ENCODE measurements around the gene COLEC12. TPM values are rescaled to one million over a fixed set of nuclear protein-coding genes. Genes with fewer than 3 reads are reported as not detected.

The COLEC12 gene
- total and polyA plus RNA-seq, 10 of the 15 experiments (the other 5 are each of a cell fraction or from before 2014, with no cell fraction given) = 0.04 to 0.05 TPM; not detected in 8

- TF ChIP-seq ZNF207 (IDR thresholded peaks at IDR 0.05; ENCODE audit: borderline replicate concordance) = no peak
- no peak for TF ChIP-seq CREM (IDR thresholded peaks at IDR 0.05; ENCODE audit: low read depth)
Measured at GRCh38 chr18:379681-380330, 120.7 kb downstream of the COLEC12 start (continued).

- no peaks in the 10 kb centered on the region for H4K20me1 ChIP-seq (ENCODE audit: control insufficient read depth, insufficient read depth)
- no peaks in the 10 kb centered on the region for H3K36me3 ChIP-seq (ENCODE audit: control insufficient read depth in 2 of 2, insufficient read depth in 2 of 2, low read length in 1 of 2)
- H3K79me2 ChIP-seq (ENCODE audit: control insufficient read depth, insufficient read depth, low read length) = no peaks in the 10 kb centered on the region
- intact Hi-C loops (cut with micrococcal nuclease; ENCODE audit: unreplicated experiment) = no loop called here
- no peaks in the 10 kb centered on the region for H3K4me1 ChIP-seq (ENCODE audit: control insufficient read depth, insufficient read depth, low read length)
- DNase-seq (ENCODE audit: low read depth, low spot score) (no peak), ATAC-seq (no peak), FAIRE-seq (no peak)
- no peaks in the 10 kb centered on the region for H3K9me3 ChIP-seq (replicated peaks; ENCODE audit: control insufficient read depth, insufficient read depth, low read length)
- ChIA-PET POLR2A (no interaction called here), CTCF (no interaction called here), SMC1A (ENCODE audit: uncharacterized antibody, unreplicated experiment) (no interaction called here), RAD21 (ENCODE audit: unreplicated experiment) (no interaction called here)
- H3K27ac ChIP-seq (ENCODE audit: control insufficient read depth, insufficient read depth) = no peak overlapping the region
- 49% methylated on average over 8 of the region's 8 CpGs for WGBS (ENCODE audit: insufficient coverage, insufficient replicate concordance, low lambda C conversion rate, missing lambda C conversion rate)
- BruUV-seq (replicated peaks) = no TSS peak
- no peaks in the 10 kb centered on the region; a peak in 1 of 4 replicates for H3K27me3 ChIP-seq (replicated peaks in 1 of 2; ENCODE audit: control insufficient read depth in 2 of 2, insufficient read depth in 2 of 2, low read length in 1 of 2)
- no peak overlapping the region for H3K4me2 ChIP-seq (ENCODE audit: control insufficient read depth, insufficient read depth)
- no peak overlapping the region for H2AFZ ChIP-seq (ENCODE audit: control insufficient read depth, low read depth, low read length)
- H3K4me3 ChIP-seq = no peak overlapping the region
- in situ Hi-C loops (cut with MboI) = no loop called here
- H3K9ac ChIP-seq (ENCODE audit: control insufficient read depth, insufficient read depth, low read length) = no peak overlapping the region
- TF ChIP-seq HDAC2 (IDR thresholded peaks at IDR 0.05) (no peak), FOXK2 (IDR thresholded peaks at IDR 0.05) (no peak), MTA3 (IDR thresholded peaks at IDR 0.05; ENCODE audit: borderline replicate concordance, low read length) (no peak), YBX1 (IDR thresholded peaks at IDR 0.05) (no peak), YY1 (IDR thresholded peaks at IDR 0.05; ENCODE audit: low read depth, low read length) (no peak), EP300 (IDR thresholded peaks at IDR 0.05; ENCODE audit: borderline replicate concordance in 1 of 2, control insufficient read depth in 1 of 2, low read depth in 2 of 2, low read length in 2 of 2) (no peak), IRF5 (IDR thresholded peaks at IDR 0.05; ENCODE audit: borderline replicate concordance) (no peak), NR2C1 (IDR thresholded peaks at IDR 0.05) (no peak), RB1 (IDR thresholded peaks at IDR 0.05; ENCODE audit: borderline replicate concordance) (no peak), SMAD1 (IDR thresholded peaks at IDR 0.05; ENCODE audit: low read depth, partially characterized antibody) (no peak), REST (IDR thresholded peaks at IDR 0.05; ENCODE audit: low read depth, low read length) (no peak), ZBTB4 (CRISPR knock-in tag; IDR thresholded peaks at IDR 0.05) (no peak), TBL1XR1 (IDR thresholded peaks at IDR 0.05; ENCODE audit: low read depth, low read length) (no peak), PML (IDR thresholded peaks at IDR 0.05; ENCODE audit: low read length) (no peak), BMI1 (IDR thresholded peaks at IDR 0.05; ENCODE audit: borderline replicate concordance) (no peak)
Measured at GRCh38 chr18:378079-378478, 122.4 kb downstream of the COLEC12 start.

Measured in GM12878 (cell line).